ENCODE measurements around the gene NAT8L.

GRCh38 chr4:2015008-2015407, 44.1 kb upstream of the NAT8L start:
- TF ChIP-seq CTCF (IDR thresholded peaks at IDR 0.05), result no peak
- no peak for TF ChIP-seq EZH2 (IDR thresholded peaks at IDR 0.05; ENCODE audit: borderline replicate concordance, insufficient read depth, low read depth, low read length, poor library complexity, severe bottlenecking)
